Left lung (tissue), 10 donors: ENCODE measurements around the gene NTRK1. TPM values are rescaled to one million over a fixed set of nuclear protein-coding genes. Genes with fewer than 3 reads are reported as not detected.
A peak's percentile ranks its signal among the peaks of the same experiment; 100 is the strongest.
"Not testable (repeated sequence)": the region's sequence is repeated elsewhere in the genome, so short reads cannot be mapped to it uniquely, and the experiment has no call there.

Experiments used
- ATAC-seq: fragments of 200-7000 bp; cut with Tn5 transposase; one replicate; pipeline ENCODE4 v1.9.1; 2020; ENCODE audit warnings: moderate library complexity
- DNase-seq, 4 donors: peaks; one replicate each; pipeline ENCODE4 v3.0.0-alpha.2; 2013 to 2020
- H3K27ac ChIP-seq, 2 donors: fragments of 200-600 bp; sonication (generic) in 1 of 2; one replicate each; pipeline versions ENCODE4 v1.5.0 to v1.8.0; 2020 to 2021
- H3K27me3 ChIP-seq, 2 donors: fragments of 200-600 bp; sonication (generic) in 1 of 2; one replicate each; pipeline versions ENCODE4 v1.5.0 to v1.8.0; 2020 to 2021
- H3K36me3 ChIP-seq, 2 donors: fragments of 200-600 bp; sonication (generic) in 1 of 2; one replicate each; pipeline versions ENCODE4 v1.5.0 to v1.8.0; 2020 to 2021
- H3K4me1 ChIP-seq, 2 donors: fragments of 200-600 bp; one replicate each; pipeline ENCODE4 v1.8.0; 2021
- H3K4me3 ChIP-seq, 2 donors: fragments of 200-600 bp; sonication (generic) in 1 of 2; one replicate each; pipeline versions ENCODE4 v1.5.0 to v1.8.0; 2020 to 2021; ENCODE audit warnings: mild to moderate bottlenecking in 1 of 2
- H3K9me3 ChIP-seq, 2 donors: fragments of 200-600 bp; sonication (generic) in 1 of 2; one replicate each; pipeline versions ENCODE4 v1.5.0 to v1.8.0; 2020 to 2021
- CTCF ChIP-seq, 2 donors: fragments of 200-600 bp; sonication (generic) in 1 of 2; IDR thresholded peaks; one replicate each; pipeline versions ENCODE4 v1.5.0 to v1.8.0; 2021; ENCODE audit warnings: antibody characterized with exemption in 2 of 2
- intact Hi-C, 2 donors: fragments of 100-400 bp; cut with DNase I; formaldehyde crosslinking; loops; one replicate each; pipeline versions ENCODE4 v1.11.2 to v1.14.2; 2022
- polyA plus RNA-seq, 6 donors: library from polyadenylated mRNA; unstranded; fragments of 120-200 nt; gene quantifications; one replicate each; pipeline ENCODE4 v1.2.1, GENCODE V29; 2013; ENCODE audit not compliant: insufficient read length in 6 of 6
- total RNA-seq, 2 donors: library from RNA; stranded (reverse); fragmentation: NEBNext Ultra II Directional; extraction: Animal tissue kit (Norgen Biotek cat#: 25700); gene quantifications; one replicate each; pipeline ENCODE4 v1.2.1, GENCODE V29; 2021
- donor health status: DM: no; HTN: yes; CAD: no.
- donor health status: DM: no; HTN: no; CAD: no.

NTRK1 gene
- total and polyA plus RNA-seq, 8 donors, result 0.15 to 0.97 (median 0.34) TPM; not detected in 1

- DNase-seq (no peak), ATAC-seq (no peak)
- H3K27ac ChIP-seq, result no peak overlapping the region
- no peak overlapping the region for H3K4me3 ChIP-seq
- peaks cover 23 to 46% of the 10 kb centered on the region in 2 donors for H3K4me1 ChIP-seq
- no peak for TF ChIP-seq CTCF (IDR thresholded peaks at IDR 0.05)
- H3K27me3 ChIP-seq, result peaks cover 68 to 100% of the 10 kb centered on the region in 2 donors
- intact Hi-C loops, result no loop called here
- H3K36me3 ChIP-seq, result no peaks in the 10 kb centered on the region
- H3K9me3 ChIP-seq, result no peaks in the 10 kb centered on the region
Observed at GRCh38 chr1:156923670-156924477, 63.2 kb downstream of the NTRK1 start.

GRCh38 chr1:156924478-156925153, 64.0 kb downstream of the NTRK1 start:
- Histone ChIP-seq H3K27ac (no peak overlapping the region), H3K9me3 (no peaks in the 10 kb centered on the region), H3K27me3 (peaks cover 71 to 100% of the 10 kb centered on the region in 2 donors), H3K36me3 (no peaks in the 10 kb centered on the region), H3K4me1 (peaks cover 23 to 46% of the 10 kb centered on the region in 2 donors), H3K4me3 (no peak overlapping the region)
- DNase-seq, result no peak
- ATAC-seq, result no peak
- intact Hi-C loops, result no loop called here
- TF ChIP-seq CTCF (IDR thresholded peaks at IDR 0.05), result no peak

- Histone ChIP-seq H3K27ac (no peak overlapping the region), H3K9me3 (no peaks in the 10 kb centered on the region), H3K4me1 (peaks cover 20 to 43% of the 10 kb centered on the region in 2 donors), H3K27me3 (peaks cover 69 to 100% of the 10 kb centered on the region in 2 donors), H3K4me3 (no peak overlapping the region), H3K36me3 (no peaks in the 10 kb centered on the region)
- intact Hi-C loops, result no loop called here
- no peak for DNase-seq
- no peak for ATAC-seq
- TF ChIP-seq CTCF (IDR thresholded peaks at IDR 0.05), result no peak
Observed at GRCh38 chr1:156925154-156926010, 64.7 kb downstream of the NTRK1 start.

GRCh38 chr1:156926175-156926574, 65.5 kb downstream of the NTRK1 start:
- Histone ChIP-seq H3K27me3 (peaks cover 61 to 93% of the 10 kb centered on the region in 2 donors), H3K27ac (no peak overlapping the region), H3K36me3 (no peaks in the 10 kb centered on the region), H3K4me1 (peaks cover 17 to 43% of the 10 kb centered on the region in 2 donors), H3K9me3 (no peaks in the 10 kb centered on the region), H3K4me3 (no peak overlapping the region)
- ATAC-seq (peak; percentile 67), DNase-seq (peak in 3 of 4 donors; percentile 72 to 88 (median 77))
- intact Hi-C loops, result no loop called here
- no peak for TF ChIP-seq CTCF (IDR thresholded peaks at IDR 0.05)

- H3K36me3 ChIP-seq, H3K9me3 ChIP-seq, H3K4me3 ChIP-seq, intact Hi-C loops, ATAC-seq, DNase-seq, H3K27ac ChIP-seq: not testable (repeated sequence)
- H3K27me3 ChIP-seq, result peaks cover 58 to 88% of the 10 kb centered on the region in 2 donors
- H3K4me1 ChIP-seq, result peaks cover 17 to 48% of the 10 kb centered on the region in 2 donors
Observed at GRCh38 chr1:156926695-156927094, 66.0 kb downstream of the NTRK1 start.
